NOMO-1 (cell line): ENCODE data around the gene MRPS7.
"Not testable (repeated sequence)": the region's sequence is repeated elsewhere in the genome, so short reads cannot be mapped to it uniquely, and the experiment has no call there.

Source experiments
- DNase-seq, 2 experiments: peaks; one replicate each; lab custom pipeline; 2025; ENCODE audit not compliant: unreplicated experiment in 2 of 2; lab: John Stamatoyannopoulos, UW

Gene MRPS7

GRCh38 chr17:75270966-75271232 is 9.2 kb downstream of the MRPS7 start, which contains the start of gene MIF4GD:
Gene MIF4GD (minus strand): TSS chr17:75271231. CDS start chr17:75270195, 1,036 bp downstream.
- no peak for DNase-seq

- DNase-seq: peak; percentile 57 to 86
These were observed 9.7 kb downstream of the MRPS7 start for GRCh38 chr17:75271233-75271954.

- no peak for DNase-seq
These were observed 10.5 kb downstream of the MRPS7 start for GRCh38 chr17:75271955-75272847.

GRCh38 chr17:75272848-75273184 is 11.1 kb downstream of the MRPS7 start:
- DNase-seq: no peak

- DNase-seq: no peak
These were observed 12.5 kb downstream of the MRPS7 start for GRCh38 chr17:75273977-75274708.

GRCh38 chr17:75277664-75278071 is 16.0 kb downstream of the MRPS7 start:
- DNase-seq: no peak

GRCh38 chr17:75280189-75280588 is 18.5 kb downstream of the MRPS7 start:
- not testable (repeated sequence) for DNase-seq

- no peak for DNase-seq
These were observed 23.4 kb downstream of the MRPS7 start for GRCh38 chr17:75285123-75285522.

- no peak for DNase-seq
These were observed 25.5 kb downstream of the MRPS7 start for GRCh38 chr17:75287221-75287620.

- DNase-seq: no peak
These were observed 26.7 kb downstream of the MRPS7 start for GRCh38 chr17:75288359-75288758.

GRCh38 chr17:75288770-75289114 is 27.1 kb downstream of the MRPS7 start:
- peak; percentile 24 to 43 for DNase-seq

GRCh38 chr17:75289115-75289831 is 27.6 kb downstream of the MRPS7 start, which contains the start of gene SLC25A19:
Gene SLC25A19 (minus strand): TSS chr17:75289433. CDS start chr17:75286764, 2,669 bp downstream.
- DNase-seq: peak; percentile 99

GRCh38 chr17:75289832-75290337 is 28.2 kb downstream of the MRPS7 start:
- DNase-seq: peak; percentile 67 to 89

GRCh38 chr17:75292810-75293448 is 31.2 kb downstream of the MRPS7 start:
- DNase-seq: peak in 1 of 2 experiments; percentile 26

GRCh38 chr17:75295201-75296158 is 33.8 kb downstream of the MRPS7 start:
- DNase-seq: peak; percentile 65 to 82

GRCh38 chr17:75300280-75300679 is 38.6 kb downstream of the MRPS7 start:
- DNase-seq: no peak

- no peak for DNase-seq
These were observed 39.4 kb downstream of the MRPS7 start for GRCh38 chr17:75301049-75301448.

GRCh38 chr17:75301502-75302206 is 40.0 kb downstream of the MRPS7 start:
- no peak for DNase-seq
